Thyroid gland (tissue), 4 donors: ENCODE measurements around the gene CNTROB.

Experiments used
- CTCF ChIP-seq, 6 experiments: fragments of 200-600 bp in 3 of 6; fragments of 450-650 bp in 3 of 6; sonication (generic) in 3 of 6; IDR thresholded peaks; one replicate each; pipeline ENCODE4 v1.5.1; 2016 to 2019; ENCODE audit warnings: antibody characterized with exemption in 6 of 6, mild to moderate bottlenecking in 2 of 6, inconsistent platforms in 1 of 6, moderate library complexity in 1 of 6
- POLR2A ChIP-seq, 2 donors: fragments of 450-650 bp; IDR thresholded peaks; one replicate each; pipeline ENCODE4 v1.6.1; 2017; ENCODE audit warnings: antibody characterized with exemption in 2 of 2, mild to moderate bottlenecking in 2 of 2, moderate library complexity in 1 of 2

DNA sequence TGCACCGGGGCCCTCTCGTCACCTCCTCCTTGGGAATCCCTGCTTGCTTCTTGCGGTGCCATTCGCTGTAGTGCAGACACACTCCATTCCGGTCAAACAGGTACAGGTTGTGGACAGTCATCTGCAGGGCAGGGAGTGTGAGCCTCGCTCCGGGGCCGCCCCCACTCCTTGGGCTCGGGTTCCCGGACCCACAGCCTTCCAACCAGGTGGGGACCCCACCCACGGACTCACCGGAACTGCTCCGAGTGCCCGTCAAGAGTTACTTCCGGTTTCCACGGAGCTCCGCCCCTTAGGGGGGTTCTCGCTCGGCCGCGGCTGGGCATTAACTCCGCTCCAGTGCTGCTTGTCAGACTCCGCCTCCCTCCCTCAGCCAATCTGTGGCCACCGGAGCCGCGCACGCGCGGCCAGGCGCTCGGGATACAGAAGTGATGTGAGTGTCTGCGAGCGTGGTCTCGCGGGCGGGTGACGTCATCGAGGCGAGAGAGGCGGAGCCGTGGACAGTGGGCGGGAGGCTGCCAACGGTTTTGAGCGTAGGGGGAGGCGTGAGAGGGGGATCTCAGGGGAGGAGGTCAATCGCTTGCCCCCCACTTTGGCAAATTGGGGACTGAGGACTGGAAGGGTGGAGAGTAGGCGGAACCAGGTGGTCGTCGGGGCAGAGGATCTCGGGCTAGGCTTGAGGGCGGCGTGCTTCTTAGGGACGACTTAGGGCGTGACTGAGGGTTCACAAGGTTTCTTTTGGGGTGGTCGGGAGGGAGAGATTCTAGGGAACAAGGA is at the start of gene CNTROB, which contains the start of gene TRAPPC1:
- TF ChIP-seq CTCF (IDR thresholded peaks at IDR 0.05) (no peak), POLR2A (IDR thresholded peaks at IDR 0.05) (peak; percentile 21 to 77)
